ENCODE results near the gene ZIC3. TPM values are rescaled to one million over a fixed set of nuclear protein-coding genes. Genes with fewer than 3 reads are reported as not detected.

The ZIC3 gene
- total RNA-seq (2021) (8.9 and 12.3 TPM in 2 replicates), Bru-seq, nascent RNA (percentile 69 among the genes with signal in this experiment), BruChase-seq, experiment 1, labeled RNA remaining after a 2-hour chase (percentile 88 among the genes with signal in this experiment), BruChase-seq, experiment 2, labeled RNA remaining after a 6-hour chase (percentile 61 among the genes with signal in this experiment)
- long read RNA-seq, transcript ZIC3-201 (3 exons, 3,469 nt), result major isoform, 17 of 26 reads
- long read RNA-seq, partial matches to known transcripts, result 0 of 26 reads
- long read RNA-seq, other reads (novel, unspliced or antisense), result 5 of 26 reads

- peaks cover 32% of the 10 kb centered on the region for H3K4me1 ChIP-seq (ENCODE audit: insufficient read depth, low read length, poor library complexity, severe bottlenecking)
- H3K4me3 ChIP-seq (ENCODE audit: low read depth, low read length, poor library complexity, severe bottlenecking), result peak within 1 kb of the TSS; percentile 58
- CTCF ChIA-PET, result no interaction called here
- DNase-seq (ENCODE audit: low spot score), result peak; percentile 85
- no peak for TF ChIP-seq CTCF (conservative IDR thresholded peaks at IDR 0.05; ENCODE audit: low read depth, low read length)
- TF ChIP-seq EZH2 (IDR thresholded peaks at IDR 0.05; ENCODE audit: borderline replicate concordance, low read depth, low read length, poor library complexity, severe bottlenecking), result no peak
- H3K9me3 ChIP-seq (ENCODE audit: low read depth, low read length, poor library complexity, severe bottlenecking), result no peaks in the 10 kb centered on the region
- POLR2A ChIA-PET (ENCODE audit: low non-redundant PET), result no interaction called here
- peaks cover 10% of the 10 kb centered on the region for H3K36me3 ChIP-seq (ENCODE audit: insufficient read depth, low read length, poor library complexity, severe bottlenecking)
- no peaks in the 10 kb centered on the region for H3K27me3 ChIP-seq (replicated peaks; ENCODE audit: insufficient read depth, low read depth, low read length, poor library complexity)
- intact Hi-C loops (cut with micrococcal nuclease; ENCODE audit: unreplicated experiment), result loop anchor here (5.0 kb wide), 1 partner anchor 139 kb away; no protein-coding TSS in a partner anchor
- peak within 1 kb of the TSS; percentile 64 for H3K27ac ChIP-seq (ENCODE audit: low read depth, low read length, poor library complexity, severe bottlenecking)
- BruUV-seq (replicated peaks), result no TSS peak
Observed at GRCh38 chrX:137565921-137566745, at the start of gene ZIC3. ZIC3 (plus strand) TSS chrX:137566127; CDS start chrX:137566692, 565 bp downstream.

GRCh38 chrX:137519459-137519858, 46.5 kb upstream of the ZIC3 start:
- Histone ChIP-seq H3K4me1 (ENCODE audit: insufficient read depth, low read length, poor library complexity, severe bottlenecking) (no peaks in the 10 kb centered on the region), H3K36me3 (ENCODE audit: insufficient read depth, low read length, poor library complexity, severe bottlenecking) (no peaks in the 10 kb centered on the region), H3K4me3 (ENCODE audit: low read depth, low read length, poor library complexity, severe bottlenecking) (no peak overlapping the region), H3K9me3 (ENCODE audit: low read depth, low read length, poor library complexity, severe bottlenecking) (no peaks in the 10 kb centered on the region), H3K27ac (ENCODE audit: low read depth, low read length, poor library complexity, severe bottlenecking) (no peak overlapping the region), H3K27me3 (replicated peaks; ENCODE audit: insufficient read depth, low read depth, low read length, poor library complexity) (no peaks in the 10 kb centered on the region)
- ChIA-PET POLR2A (ENCODE audit: low non-redundant PET) (no interaction called here), CTCF (no interaction called here)
- intact Hi-C loops (cut with micrococcal nuclease; ENCODE audit: unreplicated experiment), result no loop called here
- BruUV-seq (replicated peaks), result no TSS peak
- TF ChIP-seq CTCF (conservative IDR thresholded peaks at IDR 0.05; ENCODE audit: low read depth, low read length) (no peak), EZH2 (IDR thresholded peaks at IDR 0.05; ENCODE audit: borderline replicate concordance, low read depth, low read length, poor library complexity, severe bottlenecking) (no peak)
- no peak for DNase-seq (ENCODE audit: low spot score)

- no peak overlapping the region for H3K27ac ChIP-seq (ENCODE audit: low read depth, low read length, poor library complexity, severe bottlenecking)
- H3K4me3 ChIP-seq (ENCODE audit: low read depth, low read length, poor library complexity, severe bottlenecking), result no peak overlapping the region
- no peaks in the 10 kb centered on the region for H3K27me3 ChIP-seq (replicated peaks; ENCODE audit: insufficient read depth, low read depth, low read length, poor library complexity)
- no TSS peak for BruUV-seq (replicated peaks)
- DNase-seq (ENCODE audit: low spot score), result no peak
- CTCF ChIA-PET, result no interaction called here
- intact Hi-C loops (cut with micrococcal nuclease; ENCODE audit: unreplicated experiment), result no loop called here
- H3K9me3 ChIP-seq (ENCODE audit: low read depth, low read length, poor library complexity, severe bottlenecking), result no peaks in the 10 kb centered on the region
- no peaks in the 10 kb centered on the region for H3K4me1 ChIP-seq (ENCODE audit: insufficient read depth, low read length, poor library complexity, severe bottlenecking)
- no peaks in the 10 kb centered on the region for H3K36me3 ChIP-seq (ENCODE audit: insufficient read depth, low read length, poor library complexity, severe bottlenecking)
- no peak for TF ChIP-seq EZH2 (IDR thresholded peaks at IDR 0.05; ENCODE audit: borderline replicate concordance, low read depth, low read length, poor library complexity, severe bottlenecking)
- no peak for TF ChIP-seq CTCF (conservative IDR thresholded peaks at IDR 0.05; ENCODE audit: low read depth, low read length)
- POLR2A ChIA-PET (ENCODE audit: low non-redundant PET), result no interaction called here
Observed at GRCh38 chrX:137545711-137546651, 19.9 kb upstream of the ZIC3 start.
